A673 (cell line): ENCODE data around the gene EGR2.

Source experiments
- CTCF ChIP-seq: fragments of 300-800, 200-600 bp; sonication (generic); conservative IDR thresholded peaks from 2 replicates; pipeline ENCODE4 v1.5.1; 2017; ENCODE audit warnings: low read depth, mild to moderate bottlenecking, antibody characterized with exemption, low read length, moderate library complexity, mixed read lengths
- EZH2 ChIP-seq: fragments of 200-600 bp; sonication (generic); IDR thresholded peaks from 2 replicates; pipeline ENCODE4 v1.6.1; 2017; ENCODE audit warnings: borderline replicate concordance, low read depth, mild to moderate bottlenecking, mixed read lengths, antibody characterized with exemption, low read length; ENCODE audit not compliant: poor library complexity, severe bottlenecking

GRCh38 chr10:62790019-62790555 lies 26.1 kb downstream of the EGR2 start:
- no peak for TF ChIP-seq CTCF
- TF ChIP-seq EZH2, result no peak
